Body of pancreas (tissue), 4 donors: ENCODE data around the gene HDLBP. TPM values are rescaled to one million over a fixed set of nuclear protein-coding genes. Genes with fewer than 3 reads are reported as not detected.

ENCODE experiments used
- ATAC-seq: fragments of 150-250 bp; one replicate; pipeline ENCODE4 v1.9.1; 2016
- DNase-seq, 4 donors: peaks; one replicate each; pipeline ENCODE4 v3.0.0-alpha.2; 2019
- H3K27ac ChIP-seq, 4 donors: fragments of 200-600 bp; sonication (generic); 1 replicate in 3 of 4; 2 replicates in 1 of 4; pipeline versions ENCODE4 v1.5.1 to v1.6.1; 2016 to 2019; ENCODE audit warnings: mild to moderate bottlenecking in 1 of 4, mixed read lengths in 1 of 4, moderate library complexity in 1 of 4
- H3K27me3 ChIP-seq, 2 donors: fragments of 200-600 bp; sonication (generic); one replicate each; pipeline ENCODE4 v1.6.0; 2016; ENCODE audit warnings: mild to moderate bottlenecking in 1 of 2
- H3K36me3 ChIP-seq, 2 donors: fragments of 200-600 bp; sonication (generic); replicated peaks in 1 of 2; 2 replicates each; pipeline ENCODE4 v1.5.1; 2016; ENCODE audit warnings: low read depth in 2 of 2; ENCODE audit not compliant: insufficient read depth in 1 of 2
- H3K4me1 ChIP-seq: fragments of 200-600 bp; sonication (generic); one replicate; pipeline ENCODE4 v1.6.0; 2016
- H3K4me3 ChIP-seq, 2 donors: fragments of 200-600 bp; sonication (generic); 1 replicate in 1 of 2; 2 replicates in 1 of 2; pipeline ENCODE4 v1.5.1; 2016 to 2019
- H3K9me3 ChIP-seq, 3 donors: fragments of 200-600 bp; sonication (generic); 1 replicate in 2 of 3; 2 replicates in 1 of 3; pipeline ENCODE4 v1.5.1; 2016
- CTCF ChIP-seq, 7 experiments: fragments of 450-650 bp in 4 of 7; fragments of 200-600 bp in 3 of 7; sonication (generic) in 3 of 7; IDR thresholded peaks; one replicate each; pipeline ENCODE4 v1.5.1; 2016 to 2019; ENCODE audit warnings: antibody characterized with exemption in 7 of 7
- POLR2A ChIP-seq, 3 donors: fragments of 450-650 bp; IDR thresholded peaks; one replicate each; pipeline ENCODE4 v1.6.1; 2016; ENCODE audit warnings: antibody characterized with exemption in 3 of 3, mild to moderate bottlenecking in 2 of 3
- WGBS, 2 donors: methylation state at CpG; one replicate each; pipeline ENCODE4 v1.1.5; 2017; 5-methylcytosine and 5-hydroxymethylcytosine counted together
- intact Hi-C: fragments of 100-400 bp; cut with DNase I; formaldehyde crosslinking; loops from one replicate; pipeline ENCODE4 v1.15.1; 2023
- total RNA-seq, 2 donors: library from RNA; depleted of rRNA; stranded (reverse); fragments of >200 nt; gene quantifications; one replicate each; pipeline ENCODE4 v1.1.0, GENCODE V29; 2016

Gene HDLBP
- total RNA-seq, 2 donors from 2014 or later, result 501 to 612 TPM

GRCh38 chr2:241275910-241276309 is 39.6 kb downstream of the HDLBP start:
- DNase-seq (no peak), ATAC-seq (no peak)
- Histone ChIP-seq H3K27ac (no peak overlapping the region), H3K36me3 (no peaks in the 10 kb centered on the region), H3K27me3 (no peaks in the 10 kb centered on the region), H3K4me1 (peaks cover 27% of the 10 kb centered on the region), H3K4me3 (no peak overlapping the region), H3K9me3 (no peaks in the 10 kb centered on the region)
- intact Hi-C loops, result no loop called here
- 92 to 95% methylated on average over 1 of the region's 1 CpG for WGBS, 2 donors
- no peak for TF ChIP-seq CTCF (IDR thresholded peaks at IDR 0.05)
- TF ChIP-seq POLR2A (IDR thresholded peaks at IDR 0.05), result no peak

- Histone ChIP-seq H3K4me1 (peaks cover 31% of the 10 kb centered on the region), H3K36me3 (no peaks in the 10 kb centered on the region), H3K4me3 (no peak overlapping the region), H3K27me3 (no peaks in the 10 kb centered on the region), H3K27ac (no peak overlapping the region), H3K9me3 (no peaks in the 10 kb centered on the region)
- TF ChIP-seq CTCF (IDR thresholded peaks at IDR 0.05) (no peak), POLR2A (IDR thresholded peaks at IDR 0.05) (no peak)
- DNase-seq, result no peak
- intact Hi-C loops, result no loop called here
- WGBS, 2 donors, result 100% methylated on average over 1 of the region's 1 CpG
- no peak for ATAC-seq
Measured at GRCh38 chr2:241275504-241275903, 40.0 kb downstream of the HDLBP start.

- peak overlapping the region in 3 of 4 donors; percentile 93 to 99 (median 99) for H3K27ac ChIP-seq
- no peak overlapping the region for H3K4me3 ChIP-seq
- intact Hi-C loops, result no loop called here
- ATAC-seq (no peak), DNase-seq (peak; percentile 31 to 60 (median 52))
- TF ChIP-seq CTCF (IDR thresholded peaks at IDR 0.05), result peak in 5 of 7 experiments; percentile 9 to 37 (median 36)
- peak in 1 of 3 donors; percentile 19 for TF ChIP-seq POLR2A (IDR thresholded peaks at IDR 0.05)
- H3K9me3 ChIP-seq, result no peaks in the 10 kb centered on the region
- no peaks in the 10 kb centered on the region for H3K27me3 ChIP-seq
- peaks cover 38% of the 10 kb centered on the region for H3K4me1 ChIP-seq
- H3K36me3 ChIP-seq, result no peaks in the 10 kb centered on the region
- WGBS, 2 donors, result 42 to 45% methylated on average over 5 of the region's 5 CpGs
Measured at GRCh38 chr2:241274127-241274526, 41.3 kb downstream of the HDLBP start.

GRCh38 chr2:241273210-241274020 is 42.1 kb downstream of the HDLBP start:
- TF ChIP-seq POLR2A (IDR thresholded peaks at IDR 0.05) (no peak), CTCF (IDR thresholded peaks at IDR 0.05) (no peak)
- Histone ChIP-seq H3K9me3 (no peaks in the 10 kb centered on the region), H3K27me3 (no peaks in the 10 kb centered on the region), H3K4me3 (peak overlapping the region; percentile 7 to 43), H3K4me1 (peaks cover 45% of the 10 kb centered on the region), H3K36me3 (no peaks in the 10 kb centered on the region), H3K27ac (peak overlapping the region; percentile 93 to 99 (median 97))
- DNase-seq (no peak), ATAC-seq (peak; percentile 13)
- intact Hi-C loops, result no loop called here
- 27 to 36% methylated on average over 21 of the region's 21 CpGs for WGBS, 2 donors
